CD4-positive, alpha-beta T cell treated with Interleukin-4 for 1 hour (primary cell): ENCODE results near the gene AUTS2.

Experiments
- DNase-seq, 2 donors: peaks; one replicate each; pipeline ENCODE4 v3.0.0-alpha.2; 2020 to 2022

The AUTS2 gene

GRCh38 chr7:69625798-69626197 lies 27.5 kb downstream of the AUTS2 start:
- DNase-seq, result no peak

- no peak for DNase-seq
Measured at GRCh38 chr7:69630292-69630691, 32.0 kb downstream of the AUTS2 start.

GRCh38 chr7:69631131-69631530 lies 32.9 kb downstream of the AUTS2 start:
- DNase-seq, result no peak

GRCh38 chr7:69632280-69632679 lies 34.0 kb downstream of the AUTS2 start:
- DNase-seq, result no peak

- no peak for DNase-seq
Measured at GRCh38 chr7:69633122-69633831, 35.0 kb downstream of the AUTS2 start.

- DNase-seq, result no peak
Measured at GRCh38 chr7:69635555-69636185, 37.4 kb downstream of the AUTS2 start.

- DNase-seq, result no peak
Measured at GRCh38 chr7:69638674-69639073, 40.4 kb downstream of the AUTS2 start.

- no peak for DNase-seq
Measured at GRCh38 chr7:69640216-69640615, 41.9 kb downstream of the AUTS2 start.

GRCh38 chr7:69640925-69641594 lies 42.8 kb downstream of the AUTS2 start:
- no peak for DNase-seq

- DNase-seq, result no peak
Measured at GRCh38 chr7:69643265-69643664, 45.0 kb downstream of the AUTS2 start.

GRCh38 chr7:69643708-69644445 lies 45.6 kb downstream of the AUTS2 start:
- DNase-seq, result no peak

- no peak for DNase-seq
Measured at GRCh38 chr7:69645683-69646082, 47.4 kb downstream of the AUTS2 start.

GRCh38 chr7:69651101-69651590 lies 52.9 kb downstream of the AUTS2 start:
- DNase-seq, result peak in 1 of 2 donors; percentile 6

- DNase-seq, result no peak
Measured at GRCh38 chr7:69652947-69653701, 54.8 kb downstream of the AUTS2 start.

GRCh38 chr7:69653806-69654205 lies 55.5 kb downstream of the AUTS2 start:
- no peak for DNase-seq

- peak in 1 of 2 donors; percentile 14 for DNase-seq
Measured at GRCh38 chr7:69654381-69654780, 56.1 kb downstream of the AUTS2 start.

- DNase-seq, result no peak
Measured at GRCh38 chr7:69654849-69655707, 56.8 kb downstream of the AUTS2 start.

GRCh38 chr7:69656077-69656476 lies 57.8 kb downstream of the AUTS2 start:
- no peak for DNase-seq

- no peak for DNase-seq
Measured at GRCh38 chr7:69656890-69657289, 58.6 kb downstream of the AUTS2 start.

- DNase-seq, result no peak
Measured at GRCh38 chr7:69657331-69657730, 59.1 kb downstream of the AUTS2 start.

GRCh38 chr7:69657985-69658384 lies 59.7 kb downstream of the AUTS2 start:
- no peak for DNase-seq
